ENCODE measurements around the gene CACNB2. TPM values are rescaled to one million over a fixed set of nuclear protein-coding genes. Genes with fewer than 3 reads are reported as not detected.

CACNB2 gene
- total RNA-seq, 1 experiment from 2014 or later, result 34.1 TPM

GRCh38 chr10:18450298-18450697, 310.1 kb downstream of the CACNB2 start:
- Histone ChIP-seq H3K27me3 (replicated peaks; ENCODE audit: insufficient read depth, low read depth, low read length, poor library complexity) (no peaks in the 10 kb centered on the region), H3K4me1 (ENCODE audit: insufficient read depth, low read length, poor library complexity, severe bottlenecking) (no peaks in the 10 kb centered on the region), H3K4me3 (ENCODE audit: low read depth, low read length, poor library complexity, severe bottlenecking) (no peak overlapping the region), H3K9me3 (ENCODE audit: low read depth, low read length, poor library complexity, severe bottlenecking) (no peaks in the 10 kb centered on the region), H3K27ac (ENCODE audit: low read depth, low read length, poor library complexity, severe bottlenecking) (no peak overlapping the region), H3K36me3 (ENCODE audit: insufficient read depth, low read length, poor library complexity, severe bottlenecking) (no peaks in the 10 kb centered on the region)
- no peak for DNase-seq (ENCODE audit: low spot score)
- intact Hi-C loops (cut with micrococcal nuclease; ENCODE audit: unreplicated experiment), result no loop called here
- BruUV-seq (replicated peaks), result no TSS peak
- no peak for TF ChIP-seq EZH2 (IDR thresholded peaks at IDR 0.05; ENCODE audit: borderline replicate concordance, low read depth, low read length, poor library complexity, severe bottlenecking)
- TF ChIP-seq CTCF (conservative IDR thresholded peaks at IDR 0.05; ENCODE audit: low read depth, low read length), result no peak
- CTCF ChIA-PET, result no interaction called here
- POLR2A ChIA-PET (ENCODE audit: low non-redundant PET), result no interaction called here

- BruUV-seq (replicated peaks), result no TSS peak
- TF ChIP-seq CTCF (conservative IDR thresholded peaks at IDR 0.05; ENCODE audit: low read depth, low read length), result no peak
- no peak for TF ChIP-seq EZH2 (IDR thresholded peaks at IDR 0.05; ENCODE audit: borderline replicate concordance, low read depth, low read length, poor library complexity, severe bottlenecking)
- DNase-seq (ENCODE audit: low spot score), result peak; percentile 48
- H3K27ac ChIP-seq (ENCODE audit: low read depth, low read length, poor library complexity, severe bottlenecking), result no peak overlapping the region
- no peaks in the 10 kb centered on the region for H3K27me3 ChIP-seq (replicated peaks; ENCODE audit: insufficient read depth, low read depth, low read length, poor library complexity)
- intact Hi-C loops (cut with micrococcal nuclease; ENCODE audit: unreplicated experiment), result no loop called here
- H3K9me3 ChIP-seq (ENCODE audit: low read depth, low read length, poor library complexity, severe bottlenecking), result no peaks in the 10 kb centered on the region
- H3K36me3 ChIP-seq (ENCODE audit: insufficient read depth, low read length, poor library complexity, severe bottlenecking), result no peaks in the 10 kb centered on the region
- POLR2A ChIA-PET (ENCODE audit: low non-redundant PET), result no interaction called here
- H3K4me1 ChIP-seq (ENCODE audit: insufficient read depth, low read length, poor library complexity, severe bottlenecking), result no peaks in the 10 kb centered on the region
- H3K4me3 ChIP-seq (ENCODE audit: low read depth, low read length, poor library complexity, severe bottlenecking), result no peak overlapping the region
- CTCF ChIA-PET, result no interaction called here
Observed at GRCh38 chr10:18455086-18455884, 315.1 kb downstream of the CACNB2 start.

- TF ChIP-seq EZH2 (IDR thresholded peaks at IDR 0.05; ENCODE audit: borderline replicate concordance, low read depth, low read length, poor library complexity, severe bottlenecking) (no peak), CTCF (conservative IDR thresholded peaks at IDR 0.05; ENCODE audit: low read depth, low read length) (no peak)
- no peaks in the 10 kb centered on the region for H3K9me3 ChIP-seq (ENCODE audit: low read depth, low read length, poor library complexity, severe bottlenecking)
- no TSS peak for BruUV-seq (replicated peaks)
- H3K36me3 ChIP-seq (ENCODE audit: insufficient read depth, low read length, poor library complexity, severe bottlenecking), result no peaks in the 10 kb centered on the region
- ChIA-PET CTCF (no interaction called here), POLR2A (ENCODE audit: low non-redundant PET) (no interaction called here)
- no peaks in the 10 kb centered on the region for H3K27me3 ChIP-seq (replicated peaks; ENCODE audit: insufficient read depth, low read depth, low read length, poor library complexity)
- no peak overlapping the region for H3K4me3 ChIP-seq (ENCODE audit: low read depth, low read length, poor library complexity, severe bottlenecking)
- no peak overlapping the region for H3K27ac ChIP-seq (ENCODE audit: low read depth, low read length, poor library complexity, severe bottlenecking)
- DNase-seq (ENCODE audit: low spot score), result no peak
- H3K4me1 ChIP-seq (ENCODE audit: insufficient read depth, low read length, poor library complexity, severe bottlenecking), result no peaks in the 10 kb centered on the region
- intact Hi-C loops (cut with micrococcal nuclease; ENCODE audit: unreplicated experiment), result no loop called here
Observed at GRCh38 chr10:18456984-18457383, 316.8 kb downstream of the CACNB2 start.
